Heart left ventricle (tissue), 16 donors: Measurements from ENCODE around the gene FCRL5. TPM values are rescaled to one million over a fixed set of nuclear protein-coding genes. Genes with fewer than 3 reads are reported as not detected.

Experiments used
- ATAC-seq, 4 donors: fragments of 200-7000 bp; cut with Tn5 transposase; one replicate each; pipeline ENCODE4 v1.9.1; 2020 to 2022; ENCODE audit warnings: moderate library complexity in 4 of 4, mild to moderate bottlenecking in 3 of 4, moderate number of reproducible peaks in 1 of 4
- DNase-seq, 5 donors: peaks; one replicate each; pipeline ENCODE4 v3.0.0-alpha.2; 2020
- H3K27ac ChIP-seq, 12 donors: fragments of 200-600 bp; sonication (generic) in 4 of 12; one replicate each; pipeline versions ENCODE4 v1.5.0 to v1.8.0; 2016 to 2022; ENCODE audit warnings: mild to moderate bottlenecking in 2 of 12
- H3K27me3 ChIP-seq, 9 donors: fragments of 200-600 bp; sonication (generic) in 2 of 9; one replicate each; pipeline versions ENCODE4 v1.5.1 to v1.8.0; 2016 to 2022; ENCODE audit warnings: mild to moderate bottlenecking in 3 of 9
- H3K36me3 ChIP-seq, 9 donors: fragments of 200-600 bp; sonication (generic) in 2 of 9; one replicate each; pipeline versions ENCODE4 v1.5.0 to v1.8.0; 2018 to 2022; ENCODE audit warnings: mild to moderate bottlenecking in 2 of 9
- H3K4me1 ChIP-seq, 12 donors: fragments of 200-600 bp; sonication (generic) in 4 of 12; one replicate each; pipeline versions ENCODE4 v1.5.0 to v1.8.0; 2016 to 2022; ENCODE audit warnings: mild to moderate bottlenecking in 3 of 12
- H3K4me3 ChIP-seq, 12 donors: fragments of 200-600 bp; sonication (generic) in 4 of 12; one replicate each; pipeline versions ENCODE4 v1.5.0 to v1.8.0; 2017 to 2022; ENCODE audit warnings: mild to moderate bottlenecking in 9 of 12, moderate library complexity in 4 of 12
- H3K9me3 ChIP-seq, 12 donors: fragments of 200-600 bp; sonication (generic) in 4 of 12; one replicate each; pipeline versions ENCODE4 v1.5.0 to v1.8.0; 2016 to 2022; ENCODE audit warnings: mild to moderate bottlenecking in 1 of 12
- POLR2A ChIP-seq, 2 donors: fragments of 450-650 bp; IDR thresholded peaks; one replicate each; pipeline ENCODE4 v1.6.1; 2017; ENCODE audit warnings: antibody characterized with exemption in 2 of 2, mild to moderate bottlenecking in 2 of 2, moderate library complexity in 2 of 2
- WGBS, 4 donors: extraction: QIAGEN DNeasy Blood & Tissue Kit in 2 of 4; methylation state at CpG; one replicate each; pipeline versions ENCODE4 v1.1.5 to v1.1.7; 2013 to 2018; 5-methylcytosine and 5-hydroxymethylcytosine counted together
- intact Hi-C, 10 donors: fragments of 100-400 bp; cut with DNase I; formaldehyde crosslinking; loops; one replicate each; pipeline versions ENCODE4 v1.11.1 to v1.14.2; 2022
- polyA plus RNA-seq, 2 donors: library from polyadenylated mRNA; stranded (reverse); fragments of 200-250 nt; gene quantifications; one replicate each; pipeline ENCODE4 v1.2.3, GENCODE V29; 2013
- total RNA-seq, 9 donors: library from RNA; depleted of rRNA in 2 of 9; stranded (reverse); fragments of >200 nt in 2 of 9; fragmentation: NEBNext Ultra II Directional in 3 of 9; extraction: Animal tissue kit (Norgen Biotek cat#: 25700) in 3 of 9; gene quantifications; one replicate each; pipeline versions ENCODE4 v1.1.0 to v1.2.4, GENCODE V29; 2016 to 2023
- TF ChIP-seq, protein P1 (sequence below), 12 donors: fragments of 200-600 bp; sonication (generic) in 4 of 12; IDR thresholded peaks; one replicate each; pipeline versions ENCODE4 v1.5.0 to v1.8.0; 2018 to 2022; ENCODE audit warnings: antibody characterized with exemption in 12 of 12, mild to moderate bottlenecking in 5 of 12
- donor health status: ischemic (EF 13 %, LVEDD 7.1; RV severe dilation, severe dysfunction).
- donor health status: healthy with polysubstance abuse.
- donor health status: DM: no; HTN: yes; CAD: no.
- donor health status: DM: no; HTN: no; CAD: no.
- donor health status: ischemic (EF 25% LVEDD 6.9; RV normal size, moderate dysfunction).
- donor health status: ischemic (EF 25% LVEDD 5.7; RV mildly dilated, moderate dysfunction).
- donor health status: healthy.
- donor health status: DM: yes; HTN: yes; CAD: no.
- donor health status: ischemic (EF 35%, LVEDD 5.7; RV mildly dilated, moderate dysfunction).
- donor health status: nonischemic (EF 11% LVEDD 7.7; RV severe dilation, severe dysfunction).
- donor health status: DM: yes; HTN: yes; CAD: no.
- donor health status: PGD.
- donor health status: ischemic (EF 29% LVEDD 5.4; RV normal size, mild dysfunction).
- donor health status: nonischemic (EF 23%, LVEDD 6.1; RV moderate dilation, normal function).

Gene FCRL5
- total and polyA plus RNA-seq, 11 donors = 0.04 to 0.32 (median 0.08) TPM; not detected in 7

DNA sequence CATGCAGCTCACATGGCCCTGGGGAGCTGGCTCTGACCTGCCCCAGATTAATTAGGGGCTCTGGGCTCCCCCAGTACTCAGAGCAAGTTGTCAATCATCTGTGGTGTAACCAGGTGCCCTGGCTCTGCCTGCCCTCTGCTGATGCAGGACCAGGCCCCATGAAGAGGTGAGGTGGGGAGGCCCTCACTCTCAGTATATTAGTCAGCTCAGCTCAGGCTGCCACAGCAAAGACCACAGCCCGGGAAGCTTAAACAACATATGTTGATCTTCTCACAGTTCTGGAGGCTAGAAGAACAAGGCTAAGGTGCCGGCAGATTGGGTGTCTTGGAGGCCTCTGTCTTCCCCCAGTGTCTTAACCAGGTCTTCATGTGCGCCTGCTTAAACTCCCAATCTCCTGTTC, 66.5 kb downstream of the FCRL5 start:
- Histone ChIP-seq H3K4me1 (no peaks in the 10 kb centered on the region), H3K36me3 (no peaks in the 10 kb centered on the region), H3K27me3 (no peaks in the 10 kb centered on the region), H3K27ac (no peak overlapping the region), H3K9me3 (no peaks in the 10 kb centered on the region), H3K4me3 (no peak overlapping the region)
- ATAC-seq (no peak), DNase-seq (no peak)
- TF ChIP-seq POLR2A (IDR thresholded peaks at IDR 0.05) = no peak
- TF ChIP-seq, protein P1, sequence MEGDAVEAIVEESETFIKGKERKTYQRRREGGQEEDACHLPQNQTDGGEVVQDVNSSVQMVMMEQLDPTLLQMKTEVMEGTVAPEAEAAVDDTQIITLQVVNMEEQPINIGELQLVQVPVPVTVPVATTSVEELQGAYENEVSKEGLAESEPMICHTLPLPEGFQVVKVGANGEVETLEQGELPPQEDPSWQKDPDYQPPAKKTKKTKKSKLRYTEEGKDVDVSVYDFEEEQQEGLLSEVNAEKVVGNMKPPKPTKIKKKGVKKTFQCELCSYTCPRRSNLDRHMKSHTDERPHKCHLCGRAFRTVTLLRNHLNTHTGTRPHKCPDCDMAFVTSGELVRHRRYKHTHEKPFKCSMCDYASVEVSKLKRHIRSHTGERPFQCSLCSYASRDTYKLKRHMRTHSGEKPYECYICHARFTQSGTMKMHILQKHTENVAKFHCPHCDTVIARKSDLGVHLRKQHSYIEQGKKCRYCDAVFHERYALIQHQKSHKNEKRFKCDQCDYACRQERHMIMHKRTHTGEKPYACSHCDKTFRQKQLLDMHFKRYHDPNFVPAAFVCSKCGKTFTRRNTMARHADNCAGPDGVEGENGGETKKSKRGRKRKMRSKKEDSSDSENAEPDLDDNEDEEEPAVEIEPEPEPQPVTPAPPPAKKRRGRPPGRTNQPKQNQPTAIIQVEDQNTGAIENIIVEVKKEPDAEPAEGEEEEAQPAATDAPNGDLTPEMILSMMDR (IDR thresholded peaks at IDR 0.05) = no peak
- intact Hi-C loops = loop anchor here in 8 of 10 donors (5.0 to 10.0 kb wide), 6 partner anchors 103 to 391 kb away; partner anchors contain the start of gene ETV3L (in 1 of the 8)
- WGBS, 4 donors = 83 to 95% (median 89%) methylated on average over 3 of the region's 3 CpGs

DNA sequence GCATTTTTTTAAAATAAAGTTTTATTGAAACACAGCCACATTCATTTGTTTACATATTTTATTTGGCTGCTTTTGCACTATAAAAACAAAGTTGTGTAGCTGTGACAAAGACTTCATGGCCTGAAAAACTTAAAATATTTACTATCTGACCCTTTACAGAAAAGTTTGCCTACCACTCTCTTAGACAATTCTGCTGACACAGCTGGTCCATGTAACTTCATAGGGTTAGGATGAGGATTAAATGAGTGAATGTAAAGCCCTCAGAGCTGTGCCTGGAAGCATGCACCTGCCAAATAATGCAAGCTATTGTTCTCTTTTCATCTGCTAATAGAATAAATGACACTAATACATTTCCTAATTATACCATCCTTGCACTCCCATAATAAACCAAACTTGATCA, 67.7 kb downstream of the FCRL5 start:
- H3K9me3 ChIP-seq = no peaks in the 10 kb centered on the region
- DNase-seq = no peak
- intact Hi-C loops = loop anchor here in 2 of 10 donors (5.0 to 10.0 kb wide), 3 partner anchors 282 to 390 kb away; partner anchors contain the start of gene ETV3L (in 1 of the 2)
- ATAC-seq = no peak
- no peaks in the 10 kb centered on the region for H3K4me1 ChIP-seq
- no peak overlapping the region for H3K4me3 ChIP-seq
- no peak overlapping the region for H3K27ac ChIP-seq
- H3K27me3 ChIP-seq = no peaks in the 10 kb centered on the region
- H3K36me3 ChIP-seq = no peaks in the 10 kb centered on the region
- TF ChIP-seq, protein P1 (IDR thresholded peaks at IDR 0.05) = no peak
- no peak for TF ChIP-seq POLR2A (IDR thresholded peaks at IDR 0.05)

DNA sequence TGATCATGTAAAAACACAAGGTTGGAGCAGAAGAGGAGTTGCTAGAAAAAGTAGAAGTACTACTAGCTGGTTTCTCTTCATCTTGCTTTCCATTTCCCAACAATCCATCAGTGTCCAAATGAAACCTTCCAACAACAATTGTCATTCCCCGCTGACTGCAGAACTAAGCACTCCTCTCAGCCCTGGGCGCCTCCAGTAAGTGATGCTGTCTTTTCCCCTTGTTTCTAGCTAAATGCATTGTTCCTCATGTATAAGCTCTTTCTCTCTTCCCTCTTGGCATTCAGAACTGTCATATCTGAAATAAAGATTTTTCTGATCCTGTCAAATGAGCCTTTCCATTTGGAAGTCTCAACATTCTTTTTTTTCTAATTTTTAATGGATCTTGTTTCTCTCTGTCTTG, 68.7 kb downstream of the FCRL5 start:
- DNase-seq = no peak
- Histone ChIP-seq H3K4me3 (no peak overlapping the region), H3K36me3 (no peaks in the 10 kb centered on the region), H3K9me3 (peaks cover 0 to under 1% (median 0%) of the 10 kb centered on the region in 12 donors), H3K4me1 (no peaks in the 10 kb centered on the region), H3K27me3 (peaks cover 0 to 5% (median 0%) of the 10 kb centered on the region in 9 donors), H3K27ac (no peak overlapping the region)
- TF ChIP-seq, protein P1 (IDR thresholded peaks at IDR 0.05) = no peak
- 69 to 96% (median 89%) methylated on average over 2 of the region's 2 CpGs for WGBS, 4 donors
- no peak for ATAC-seq
- intact Hi-C loops = loop anchor here in 2 of 10 donors (5.0 to 10.0 kb wide), 3 partner anchors 281 to 389 kb away; partner anchors contain the start of gene ETV3L (in 1 of the 2)

DNA sequence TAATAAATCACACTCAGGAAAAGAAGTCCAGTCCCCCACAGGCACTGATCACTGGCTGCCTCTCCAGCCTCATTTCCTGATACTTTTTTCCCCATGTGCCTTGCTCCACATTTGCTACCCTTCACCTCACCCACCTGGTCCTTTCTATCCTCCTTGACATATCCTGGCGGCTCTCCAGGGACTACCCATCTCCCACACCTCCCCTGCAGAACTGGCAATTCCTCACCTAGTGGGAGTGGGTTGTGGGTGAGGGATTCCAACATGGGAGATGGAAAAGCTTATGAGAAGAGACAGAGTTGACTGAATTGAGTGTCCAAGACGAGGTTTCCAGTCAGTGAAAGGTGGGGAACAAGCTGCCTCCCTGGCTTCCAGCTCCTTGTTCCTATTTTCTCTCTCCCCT, 69.6 kb downstream of the FCRL5 start:
- H3K36me3 ChIP-seq = no peaks in the 10 kb centered on the region
- no peaks in the 10 kb centered on the region for H3K4me1 ChIP-seq
- DNase-seq = no peak
- no peak for TF ChIP-seq POLR2A (IDR thresholded peaks at IDR 0.05)
- TF ChIP-seq, protein P1 (IDR thresholded peaks at IDR 0.05) = no peak
- no peak overlapping the region for H3K27ac ChIP-seq
- peaks cover 0 to 9% (median 0%) of the 10 kb centered on the region in 9 donors for H3K27me3 ChIP-seq
- intact Hi-C loops = loop anchor here in 2 of 10 donors (5.0 to 10.0 kb wide), 3 partner anchors 280 to 388 kb away; partner anchors contain the start of gene ETV3L (in 1 of the 2)
- peaks cover 0 to 10% (median under 1%) of the 10 kb centered on the region in 12 donors for H3K9me3 ChIP-seq
- ATAC-seq = no peak
- no peak overlapping the region for H3K4me3 ChIP-seq
- 40 to 70% (median 49%) methylated on average over 2 of the region's 2 CpGs for WGBS, 4 donors
